Right lobe of liver (tissue), 6 donors: ENCODE measurements around the gene RUFY4. TPM values are rescaled to one million over a fixed set of nuclear protein-coding genes. Genes with fewer than 3 reads are reported as not detected.
A peak's percentile ranks its signal among the peaks of the same experiment; 100 is the strongest.

Experiments
- ATAC-seq, 4 donors: fragments of 200-7000 bp; cut with Tn5 transposase; one replicate each; pipeline ENCODE4 v1.9.1; 2020; ENCODE audit warnings: mild to moderate bottlenecking in 4 of 4, moderate library complexity in 4 of 4
- DNase-seq, 3 donors: peaks; one replicate each; pipeline ENCODE4 v3.0.0-alpha.2; 2020
- H3K27ac ChIP-seq, 3 donors: fragments of 200-600 bp; one replicate each; pipeline ENCODE4 v1.8.0; 2022
- H3K27me3 ChIP-seq, 2 donors: fragments of 200-600 bp; one replicate each; pipeline ENCODE4 v1.8.0; 2022
- H3K36me3 ChIP-seq, 4 donors: fragments of 200-600 bp; sonication (generic) in 1 of 4; one replicate each; pipeline versions ENCODE4 v1.5.1 to v1.8.0; 2017 to 2022; ENCODE audit warnings: control low read depth in 1 of 4
- H3K4me1 ChIP-seq, 4 donors: fragments of 200-600 bp; sonication (generic) in 1 of 4; one replicate each; pipeline versions ENCODE4 v1.5.1 to v1.8.0; 2017 to 2022; ENCODE audit warnings: control low read depth in 1 of 4
- H3K4me3 ChIP-seq, 3 donors: fragments of 200-600 bp; one replicate each; pipeline ENCODE4 v1.8.0; 2022
- H3K9me3 ChIP-seq, 4 donors: fragments of 200-600 bp; sonication (generic) in 1 of 4; one replicate each; pipeline versions ENCODE4 v1.5.1 to v1.8.0; 2017 to 2022; ENCODE audit warnings: control low read depth in 1 of 4
- CTCF ChIP-seq, 4 donors: fragments of 200-600 bp in 3 of 4; fragments of 450-650 bp in 1 of 4; IDR thresholded peaks; one replicate each; pipeline versions ENCODE4 v1.5.1 to v1.8.0; 2016 to 2022; ENCODE audit warnings: antibody characterized with exemption in 4 of 4, mild to moderate bottlenecking in 2 of 4
- POLR2A ChIP-seq: fragments of 450-650 bp; IDR thresholded peaks from one replicate; pipeline ENCODE4 v1.6.1; 2017; ENCODE audit warnings: antibody characterized with exemption, mild to moderate bottlenecking
- WGBS: methylation state at CpG from one replicate; pipeline ENCODE4 v1.1.6; 2018; ENCODE audit warnings: low coverage, low lambda C conversion rate; ENCODE audit not compliant: insufficient coverage; ENCODE audit errors: missing lambda C conversion rate; 5-methylcytosine and 5-hydroxymethylcytosine counted together
- intact Hi-C, 2 donors: fragments of 100-400 bp; cut with DNase I; formaldehyde crosslinking; loops; one replicate each; pipeline versions ENCODE4 v1.11.2 to v1.14.1; 2022
- total RNA-seq, 6 experiments: library from RNA; depleted of rRNA in 2 of 6; stranded (reverse); fragments of >200 nt in 2 of 6; fragmentation: NEBNext Ultra II Directional in 3 of 6; extraction: Animal tissue kit (Norgen Biotek cat#: 25700) in 3 of 6; gene quantifications; one replicate each; pipeline versions ENCODE4 v1.1.0 to v1.2.4, GENCODE V29; 2016 to 2023
- donor health status: DM: no; HTN: yes; CAD: no.
- donor health status: DM: no; HTN: no; CAD: no.
- donor health status: DM: no; HTN: no; CAD: no.
- donor health status: DM: no; HTN: yes; CAD: no.
- donor health status: DM: no; HTN: yes; CAD: no.

RUFY4 gene
- total RNA-seq, 6 experiments from 2014 or later = 0.11 to 0.55 (median 0.23) TPM; not detected in 3

GRCh38 chr2:218079943-218080913 is 11.2 kb downstream of the RUFY4 start:
- H3K27ac ChIP-seq = no peak overlapping the region
- no peaks in the 10 kb centered on the region for H3K4me1 ChIP-seq
- ATAC-seq (no peak), DNase-seq (no peak)
- no peaks in the 10 kb centered on the region for H3K9me3 ChIP-seq
- H3K4me3 ChIP-seq = no peak overlapping the region
- H3K36me3 ChIP-seq = no peaks in the 10 kb centered on the region
- intact Hi-C loops = no loop called here
- H3K27me3 ChIP-seq = no peaks in the 10 kb centered on the region
- no peak for TF ChIP-seq CTCF (IDR thresholded peaks at IDR 0.05)
- TF ChIP-seq POLR2A = no peak
- WGBS = 60% methylated on average over 6 of the region's 15 CpGs

GRCh38 chr2:218081063-218081462 is 12.0 kb downstream of the RUFY4 start:
- intact Hi-C loops = no loop called here
- H3K27ac ChIP-seq = no peak overlapping the region
- H3K36me3 ChIP-seq = no peaks in the 10 kb centered on the region
- ATAC-seq (peak in 1 of 4 donors; percentile 21), DNase-seq (no peak)
- 61% methylated on average over 2 of the region's 2 CpGs for WGBS
- TF ChIP-seq POLR2A = no peak
- TF ChIP-seq CTCF (IDR thresholded peaks at IDR 0.05) = no peak
- H3K4me1 ChIP-seq = no peaks in the 10 kb centered on the region
- H3K4me3 ChIP-seq = no peak overlapping the region
- no peaks in the 10 kb centered on the region for H3K27me3 ChIP-seq
- H3K9me3 ChIP-seq = no peaks in the 10 kb centered on the region

- DNase-seq (peak in 1 of 3 donors; percentile 42), ATAC-seq (no peak)
- no peak for TF ChIP-seq POLR2A
- no peak for TF ChIP-seq CTCF (IDR thresholded peaks at IDR 0.05)
These were observed 12.6 kb downstream of the RUFY4 start for GRCh38 chr2:218081695-218082094.

GRCh38 chr2:218082586-218083351 is 13.7 kb downstream of the RUFY4 start:
- H3K4me3 ChIP-seq = no peak overlapping the region
- ATAC-seq = no peak
- H3K9me3 ChIP-seq = no peaks in the 10 kb centered on the region
- no peaks in the 10 kb centered on the region for H3K4me1 ChIP-seq
- H3K27ac ChIP-seq = no peak overlapping the region
- intact Hi-C loops = no loop called here
- H3K36me3 ChIP-seq = no peaks in the 10 kb centered on the region
- no peak for DNase-seq
- H3K27me3 ChIP-seq = no peaks in the 10 kb centered on the region
- WGBS = 77% methylated on average over 7 of the region's 14 CpGs
- TF ChIP-seq CTCF (IDR thresholded peaks at IDR 0.05) = no peak
- TF ChIP-seq POLR2A = no peak

More at GRCh38 chr2:218081695-218082094, 12.6 kb downstream of the RUFY4 start:
- no peaks in the 10 kb centered on the region for H3K27me3 ChIP-seq
- WGBS = 72% methylated on average over 5 of the region's 7 CpGs
- H3K9me3 ChIP-seq = no peaks in the 10 kb centered on the region
- no peaks in the 10 kb centered on the region for H3K36me3 ChIP-seq
- intact Hi-C loops = no loop called here
- H3K27ac ChIP-seq = no peak overlapping the region
- H3K4me3 ChIP-seq = no peak overlapping the region
- H3K4me1 ChIP-seq = no peaks in the 10 kb centered on the region
